Measurements from ENCODE around the gene MAVS.

MAVS gene

GRCh38 chr20:3873507-3873906 lies 26.9 kb downstream of the MAVS start:
- Histone ChIP-seq H2AFZ (ENCODE audit: low read length) (no peak overlapping the region), H3K79me2 (ENCODE audit: low read length) (no peaks in the 10 kb centered on the region), H3K36me3 (replicated peaks; ENCODE audit: insufficient read depth, low read length) (no peaks in the 10 kb centered on the region)

GRCh38 chr20:3874194-3874844 lies 27.7 kb downstream of the MAVS start:
- no peaks in the 10 kb centered on the region for H3K4me1 ChIP-seq (ENCODE audit: low read length)
- no peaks in the 10 kb centered on the region for H4K20me1 ChIP-seq (ENCODE audit: insufficient read depth, low read length)
- H3K9me2 ChIP-seq (replicated peaks; ENCODE audit: insufficient read depth, low read length) = no peaks in the 10 kb centered on the region
- no peak overlapping the region for H3K9ac ChIP-seq (ENCODE audit: low read length)
- DNase-seq = no peak
- no peaks in the 10 kb centered on the region for H3K79me2 ChIP-seq (ENCODE audit: low read length)
- no peaks in the 10 kb centered on the region for H3K27me3 ChIP-seq (replicated peaks; ENCODE audit: insufficient read depth, low read length)
- TF ChIP-seq EZH2phosphoT487 (IDR thresholded peaks at IDR 0.05; ENCODE audit: low read length) = no peak
- TF ChIP-seq CTCF (IDR thresholded peaks at IDR 0.05; ENCODE audit: low read length) = no peak
- no peak for TF ChIP-seq EZH2 (optimal IDR thresholded peaks at IDR 0.05; ENCODE audit: low read depth, low read length)
- no peak overlapping the region for H3K27ac ChIP-seq (ENCODE audit: low read length)
- no peaks in the 10 kb centered on the region for H3K9me3 ChIP-seq (replicated peaks; ENCODE audit: insufficient read depth, low read length)
- H3K4me2 ChIP-seq (ENCODE audit: low read depth, low read length) = no peak overlapping the region
- no peaks in the 10 kb centered on the region for H3K36me3 ChIP-seq (replicated peaks; ENCODE audit: insufficient read depth, low read length)
- H3K4me3 ChIP-seq (ENCODE audit: low read length) = no peak overlapping the region
- no peak overlapping the region for H2AFZ ChIP-seq (ENCODE audit: low read length)
- H3F3A ChIP-seq (ENCODE audit: insufficient read depth, low read length) = no peaks in the 10 kb centered on the region

More at GRCh38 chr20:3873507-3873906, 26.9 kb downstream of the MAVS start:
- no peak overlapping the region for H3K4me2 ChIP-seq (ENCODE audit: low read depth, low read length)
- no peak for DNase-seq
- no peaks in the 10 kb centered on the region for H3K4me1 ChIP-seq (ENCODE audit: low read length)
- no peaks in the 10 kb centered on the region for H3K9me3 ChIP-seq (replicated peaks; ENCODE audit: insufficient read depth, low read length)
- no peaks in the 10 kb centered on the region for H3K9me2 ChIP-seq (replicated peaks; ENCODE audit: insufficient read depth, low read length)
- no peak overlapping the region for H3K9ac ChIP-seq (ENCODE audit: low read length)
- no peaks in the 10 kb centered on the region for H3F3A ChIP-seq (ENCODE audit: insufficient read depth, low read length)
- H4K20me1 ChIP-seq (ENCODE audit: insufficient read depth, low read length) = no peaks in the 10 kb centered on the region
- H3K27ac ChIP-seq (ENCODE audit: low read length) = no peak overlapping the region
- H3K4me3 ChIP-seq (ENCODE audit: low read length) = no peak overlapping the region
- H3K27me3 ChIP-seq (replicated peaks; ENCODE audit: insufficient read depth, low read length) = no peaks in the 10 kb centered on the region
- TF ChIP-seq CTCF (IDR thresholded peaks at IDR 0.05; ENCODE audit: low read length) = no peak
- no peak for TF ChIP-seq EZH2 (optimal IDR thresholded peaks at IDR 0.05; ENCODE audit: low read depth, low read length)
- TF ChIP-seq EZH2phosphoT487 (IDR thresholded peaks at IDR 0.05; ENCODE audit: low read length) = no peak

DNA sequence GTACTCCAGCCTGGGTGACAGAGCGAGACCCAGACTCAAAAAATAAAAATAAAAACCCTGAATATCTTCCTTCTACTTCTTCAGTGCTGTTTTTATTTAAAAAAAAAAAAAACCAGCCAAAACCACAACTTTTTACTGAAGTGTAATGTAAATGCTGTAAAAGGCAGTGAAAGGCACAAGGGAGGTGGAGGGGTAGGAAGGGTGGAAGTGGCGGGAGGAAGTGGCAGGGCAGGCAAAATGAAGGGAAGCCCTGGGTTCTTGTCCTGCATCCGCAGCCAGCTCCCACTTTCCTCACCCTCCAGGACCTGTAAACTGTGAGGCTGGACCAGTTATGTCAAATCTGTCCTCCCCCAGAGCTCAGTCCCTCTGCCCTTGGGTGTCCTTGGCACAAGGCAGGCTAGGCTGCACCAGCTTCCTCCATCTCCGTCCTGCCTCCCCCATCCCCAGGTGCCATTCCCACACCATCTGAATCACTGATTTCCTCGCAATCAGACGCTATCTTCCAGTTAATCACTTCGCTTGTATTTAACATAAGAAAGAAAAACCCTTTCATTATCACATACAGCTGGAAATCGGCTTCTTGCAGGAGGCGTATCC lies 28.8 kb downstream of the MAVS start:
- H3K4me3 ChIP-seq (ENCODE audit: low read length) = no peak overlapping the region
- H3K9me2 ChIP-seq (replicated peaks; ENCODE audit: insufficient read depth, low read length) = no peaks in the 10 kb centered on the region
- H3K4me1 ChIP-seq (ENCODE audit: low read length) = no peaks in the 10 kb centered on the region
- H3K9ac ChIP-seq (ENCODE audit: low read length) = no peak overlapping the region
- H4K20me1 ChIP-seq (ENCODE audit: insufficient read depth, low read length) = no peaks in the 10 kb centered on the region
- no peaks in the 10 kb centered on the region for H3F3A ChIP-seq (ENCODE audit: insufficient read depth, low read length)
- H3K27me3 ChIP-seq (replicated peaks; ENCODE audit: insufficient read depth, low read length) = no peaks in the 10 kb centered on the region
- no peak overlapping the region for H3K4me2 ChIP-seq (ENCODE audit: low read depth, low read length)
- no peaks in the 10 kb centered on the region for H3K9me3 ChIP-seq (replicated peaks; ENCODE audit: insufficient read depth, low read length)
- H2AFZ ChIP-seq (ENCODE audit: low read length) = no peak overlapping the region
- DNase-seq = no peak
- no peak for TF ChIP-seq EZH2phosphoT487 (IDR thresholded peaks at IDR 0.05; ENCODE audit: low read length)
- TF ChIP-seq EZH2 (optimal IDR thresholded peaks at IDR 0.05; ENCODE audit: low read depth, low read length) = no peak
- no peak for TF ChIP-seq CTCF (IDR thresholded peaks at IDR 0.05; ENCODE audit: low read length)
- no peaks in the 10 kb centered on the region for H3K79me2 ChIP-seq (ENCODE audit: low read length)
- no peak overlapping the region for H3K27ac ChIP-seq (ENCODE audit: low read length)
- no peaks in the 10 kb centered on the region for H3K36me3 ChIP-seq (replicated peaks; ENCODE audit: insufficient read depth, low read length)
